ENCODE data around the gene GPAT3.
A peak's percentile ranks its signal among the peaks of the same experiment; 100 is the strongest.
"Not testable (repeated sequence)": the region's sequence is repeated elsewhere in the genome, so short reads cannot be mapped to it uniquely, and the experiment has no call there.

The GPAT3 gene

GRCh38 chr4:83603129-83603528 lies 67.2 kb downstream of the GPAT3 start:
- DNase-seq (ENCODE audit: low read depth in 2 of 2), result no peak

- DNase-seq (ENCODE audit: low read depth in 2 of 2), result no peak
Measured at GRCh38 chr4:83604321-83604720, 68.4 kb downstream of the GPAT3 start.

- no peak for DNase-seq (ENCODE audit: low read depth in 2 of 2)
Measured at GRCh38 chr4:83605210-83605609, 69.3 kb downstream of the GPAT3 start.

GRCh38 chr4:83605744-83606172 lies 69.8 kb downstream of the GPAT3 start:
- DNase-seq (ENCODE audit: low read depth in 2 of 2), result no peak

- no peak for DNase-seq (ENCODE audit: low read depth in 2 of 2)
Measured at GRCh38 chr4:83606460-83606859, 70.6 kb downstream of the GPAT3 start.

- no peak for DNase-seq (ENCODE audit: low read depth in 2 of 2)
Measured at GRCh38 chr4:83606898-83607297, 71.0 kb downstream of the GPAT3 start.

GRCh38 chr4:83609365-83609764 lies 73.5 kb downstream of the GPAT3 start:
- no peak for DNase-seq (ENCODE audit: low read depth in 2 of 2)

GRCh38 chr4:83610729-83611128 lies 74.8 kb downstream of the GPAT3 start:
- DNase-seq (ENCODE audit: low read depth in 2 of 2), result no peak

GRCh38 chr4:83613023-83613422 lies 77.1 kb downstream of the GPAT3 start:
- no peak for DNase-seq (ENCODE audit: low read depth in 2 of 2)

GRCh38 chr4:83613994-83614393 lies 78.1 kb downstream of the GPAT3 start:
- DNase-seq (ENCODE audit: low read depth in 2 of 2), result no peak

- no peak for DNase-seq (ENCODE audit: low read depth in 2 of 2)
Measured at GRCh38 chr4:83616252-83616651, 80.3 kb downstream of the GPAT3 start.

GRCh38 chr4:83617371-83618035 lies 81.6 kb downstream of the GPAT3 start:
- DNase-seq (ENCODE audit: low read depth in 2 of 2), result no peak

GRCh38 chr4:83618431-83618830 lies 82.5 kb downstream of the GPAT3 start:
- no peak for DNase-seq (ENCODE audit: low read depth in 2 of 2)

GRCh38 chr4:83618991-83619645 lies 83.2 kb downstream of the GPAT3 start:
- DNase-seq (ENCODE audit: low read depth in 2 of 2), result no peak

GRCh38 chr4:83622127-83622526 lies 86.2 kb downstream of the GPAT3 start:
- not testable (repeated sequence) for DNase-seq (ENCODE audit: low read depth in 2 of 2)

- DNase-seq (ENCODE audit: low read depth in 2 of 2), result no peak
Measured at GRCh38 chr4:83625821-83626220, 89.9 kb downstream of the GPAT3 start.

GRCh38 chr4:83626245-83626836 lies 90.4 kb downstream of the GPAT3 start:
- DNase-seq (ENCODE audit: low read depth in 2 of 2), result no peak

- DNase-seq (ENCODE audit: low read depth in 2 of 2), result no peak
Measured at GRCh38 chr4:83629945-83630721, 94.2 kb downstream of the GPAT3 start.

GRCh38 chr4:83631066-83631465 lies 95.2 kb downstream of the GPAT3 start:
- DNase-seq (ENCODE audit: low read depth in 2 of 2), result no peak

GRCh38 chr4:83636930-83637329 lies 101.0 kb downstream of the GPAT3 start:
- DNase-seq (ENCODE audit: low read depth in 2 of 2), result no peak

- DNase-seq (ENCODE audit: low read depth in 2 of 2), result peak in 1 of 2 donors; percentile 54
Measured at GRCh38 chr4:83639849-83640493, 104.1 kb downstream of the GPAT3 start.

- no peak for DNase-seq (ENCODE audit: low read depth in 2 of 2)
Measured at GRCh38 chr4:83643036-83643435, 107.1 kb downstream of the GPAT3 start.
